GM08714 (cell line): ENCODE measurements around the gene MAPK8IP1.

Experiments
- H3K4me3 ChIP-seq: fragments of 200-500 bp; sonication (Bioruptor generic); 2 replicates; pipeline ENCODE4 v1.5.1; 2014; ENCODE audit warnings: mild to moderate bottlenecking, low read length, inconsistent platforms
- ZNF274 ChIP-seq: IDR thresholded peaks from 2 replicates; pipeline ENCODE4 v1.6.1; 2012; ENCODE audit warnings: mild to moderate bottlenecking, low read depth, low read length

MAPK8IP1 gene

DNA sequence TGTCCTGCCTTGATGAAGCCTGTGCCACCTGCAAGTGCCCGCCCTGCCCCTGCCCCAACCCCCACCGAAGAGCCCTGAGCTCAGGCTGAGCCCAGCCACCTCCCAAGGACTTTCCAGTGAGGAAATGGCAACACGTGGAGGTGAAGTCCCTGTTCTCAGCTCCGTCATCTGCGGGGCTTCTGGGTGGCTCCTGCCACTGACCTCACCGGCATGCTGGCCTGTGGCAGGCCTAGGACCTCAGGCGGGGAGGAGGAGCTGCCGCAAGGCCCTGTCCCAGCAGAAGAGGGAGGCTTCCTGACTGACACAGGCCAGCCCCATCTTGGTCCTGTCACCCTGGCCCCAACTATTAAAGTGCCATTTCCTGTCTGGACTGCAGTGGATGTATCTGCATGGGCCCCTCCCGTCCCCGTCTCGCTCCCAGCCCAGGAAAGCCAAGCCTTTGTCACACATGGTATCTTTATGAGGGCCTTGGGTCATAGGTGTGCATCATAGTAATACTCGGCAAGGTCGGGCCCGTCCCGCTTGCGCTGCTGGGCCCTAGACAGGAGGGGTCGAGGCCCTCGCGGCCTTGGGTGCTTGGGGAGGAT lies 20.7 kb downstream of the MAPK8IP1 start:
- no peak overlapping the region for H3K4me3 ChIP-seq
- no peak for TF ChIP-seq ZNF274

GRCh38 chr11:45906965-45907611 lies 21.6 kb downstream of the MAPK8IP1 start, which contains the start of gene FREY1:
Gene FREY1, minus strand, starts transcription at chr11:45907271. Its CDS starts 26 bp downstream, at chr11:45907245.
- no peak for TF ChIP-seq ZNF274
- no peak within 1 kb of the TSS for H3K4me3 ChIP-seq

- TF ChIP-seq ZNF274 = no peak
- H3K4me3 ChIP-seq = no peak overlapping the region
Observed at GRCh38 chr11:45907911-45908370, 22.5 kb downstream of the MAPK8IP1 start.

- H3K4me3 ChIP-seq = no peak overlapping the region
- TF ChIP-seq ZNF274 = no peak
Observed at GRCh38 chr11:45909594-45910475, 24.4 kb downstream of the MAPK8IP1 start.

DNA sequence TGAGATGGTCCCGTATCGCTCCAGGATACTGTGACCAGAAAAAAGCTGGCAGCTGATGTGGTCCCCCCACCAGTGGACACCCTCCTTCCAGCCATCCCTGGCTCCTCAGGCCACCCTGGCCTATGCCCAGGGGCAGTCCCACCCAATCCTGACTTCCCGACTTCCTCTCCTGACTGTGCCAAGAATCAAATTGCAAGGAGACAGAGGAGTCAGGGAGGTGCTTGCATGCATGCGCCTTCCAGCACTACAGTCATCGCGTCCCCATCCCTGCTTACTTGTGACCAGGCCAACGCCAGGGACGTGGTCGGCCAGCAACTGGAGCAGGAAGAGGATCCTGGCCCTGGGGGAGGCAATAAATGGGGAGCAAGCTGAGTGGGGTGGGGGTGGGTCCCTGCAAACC lies 25.2 kb downstream of the MAPK8IP1 start:
- TF ChIP-seq ZNF274 = no peak
- no peak overlapping the region for H3K4me3 ChIP-seq

- no peak overlapping the region for H3K4me3 ChIP-seq
- no peak for TF ChIP-seq ZNF274
Observed at GRCh38 chr11:45913514-45913913, 28.1 kb downstream of the MAPK8IP1 start.

DNA sequence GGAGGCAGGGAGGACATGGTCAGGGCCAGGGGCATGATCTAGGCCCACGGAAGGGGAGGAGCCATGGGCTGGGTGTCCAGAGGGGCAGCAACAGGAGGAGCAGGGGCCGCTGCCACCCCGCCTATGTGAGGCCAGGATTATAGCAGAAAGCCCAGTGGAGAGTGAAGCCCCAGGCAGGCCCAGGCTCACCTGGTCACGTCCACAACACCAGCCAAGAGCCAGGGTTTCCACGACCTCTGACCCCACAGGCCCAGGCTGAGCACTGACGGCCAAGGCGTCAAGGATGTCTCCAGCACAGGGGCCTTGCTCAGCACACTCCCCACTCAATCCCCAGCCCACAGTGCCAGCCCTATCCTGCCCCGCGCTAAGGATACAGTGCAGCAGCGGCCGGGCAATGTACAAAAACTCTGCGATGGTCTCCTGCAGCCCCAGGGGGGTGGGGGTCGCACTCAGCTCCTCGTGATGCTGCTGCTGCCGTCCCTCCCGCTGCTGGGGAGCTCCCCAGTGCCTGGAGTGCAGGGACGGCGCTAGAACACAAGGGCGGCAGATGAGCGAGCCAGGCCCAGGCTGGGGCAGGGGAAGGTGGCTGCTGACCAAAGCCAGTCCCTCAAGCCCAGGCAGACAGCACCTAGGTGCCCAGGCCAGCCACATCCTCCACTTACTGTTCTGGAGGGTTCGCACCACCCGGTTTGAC lies 28.6 kb downstream of the MAPK8IP1 start:
- H3K4me3 ChIP-seq = no peak overlapping the region
- TF ChIP-seq ZNF274 = no peak

GRCh38 chr11:45915446-45915845 lies 30.0 kb downstream of the MAPK8IP1 start:
- no peak for TF ChIP-seq ZNF274
- no peak overlapping the region for H3K4me3 ChIP-seq

DNA sequence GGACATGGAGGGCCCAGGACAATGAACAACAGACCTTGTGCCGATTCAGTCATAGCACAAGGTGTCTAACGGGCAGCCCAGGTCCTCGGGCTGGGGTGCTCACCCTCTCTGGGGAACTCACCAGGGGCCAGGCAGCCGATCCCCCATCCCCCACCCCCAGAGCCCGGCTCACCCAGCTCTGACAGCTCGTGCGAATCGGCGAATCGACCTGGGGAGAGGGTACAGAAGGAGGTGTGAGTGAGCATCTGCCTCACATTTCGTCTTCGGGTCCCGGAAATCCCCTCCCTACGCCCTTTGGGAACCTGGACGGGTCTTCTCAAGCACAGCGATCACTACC lies 31.8 kb downstream of the MAPK8IP1 start:
- no peak for TF ChIP-seq ZNF274
- peak overlapping the region; percentile 82 for H3K4me3 ChIP-seq

- H3K4me3 ChIP-seq = peak within 1 kb of the TSS; percentile 82
- TF ChIP-seq ZNF274 = no peak
Observed at GRCh38 chr11:45917623-45918330, 32.3 kb downstream of the MAPK8IP1 start, which contains the start of gene PEX16. Gene PEX16, minus strand, starts transcription at chr11:45917877. Its CDS starts 66 bp downstream, at chr11:45917811.

GRCh38 chr11:45918331-45918941 lies 33.0 kb downstream of the MAPK8IP1 start:
- TF ChIP-seq ZNF274 = no peak
- H3K4me3 ChIP-seq = peak overlapping the region; percentile 82

DNA sequence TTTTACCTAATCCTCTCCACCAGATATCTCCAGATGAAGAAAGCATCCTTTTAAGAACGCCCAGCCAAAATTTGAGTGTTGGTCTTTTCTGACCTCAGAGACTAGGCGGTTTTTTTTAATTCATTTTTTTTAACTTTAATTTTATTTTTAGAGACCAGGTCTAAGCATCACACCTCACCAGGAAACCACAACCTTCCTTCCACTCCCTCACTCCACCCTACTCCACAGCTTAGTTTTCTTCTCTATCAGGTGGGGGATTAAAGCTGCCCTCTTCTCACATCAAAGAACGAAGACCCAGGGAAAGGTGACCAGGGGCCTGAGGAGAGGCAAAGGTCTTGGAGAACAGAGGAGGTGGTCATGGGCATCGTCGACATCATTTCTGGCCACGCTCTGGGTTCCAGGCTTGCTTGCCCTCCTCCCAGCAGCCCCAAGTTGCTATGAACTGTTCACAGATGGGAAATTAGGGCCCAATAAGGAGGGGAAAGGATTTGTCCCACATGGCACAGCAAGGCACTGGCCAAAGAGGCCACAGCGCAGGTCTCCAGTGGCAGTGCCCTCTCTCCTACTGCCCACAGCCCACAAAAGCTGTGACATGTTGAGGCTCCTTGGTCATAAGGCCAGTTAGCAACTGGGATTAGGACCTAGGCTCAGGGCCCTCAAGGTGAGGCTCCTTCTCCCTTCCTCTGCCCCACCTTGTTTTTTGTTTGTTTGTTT lies 33.7 kb downstream of the MAPK8IP1 start:
- H3K4me3 ChIP-seq = no peak overlapping the region
- TF ChIP-seq ZNF274 = no peak
